NCI-H128 (cell line): ENCODE measurements around the gene KLHL3.
A peak's percentile ranks its signal among the peaks of the same experiment; 100 is the strongest.

Experiments used
- DNase-seq: peaks from one replicate; lab custom pipeline; 2025; ENCODE audit not compliant: unreplicated experiment; lab: John Stamatoyannopoulos, UW

KLHL3 gene

DNA sequence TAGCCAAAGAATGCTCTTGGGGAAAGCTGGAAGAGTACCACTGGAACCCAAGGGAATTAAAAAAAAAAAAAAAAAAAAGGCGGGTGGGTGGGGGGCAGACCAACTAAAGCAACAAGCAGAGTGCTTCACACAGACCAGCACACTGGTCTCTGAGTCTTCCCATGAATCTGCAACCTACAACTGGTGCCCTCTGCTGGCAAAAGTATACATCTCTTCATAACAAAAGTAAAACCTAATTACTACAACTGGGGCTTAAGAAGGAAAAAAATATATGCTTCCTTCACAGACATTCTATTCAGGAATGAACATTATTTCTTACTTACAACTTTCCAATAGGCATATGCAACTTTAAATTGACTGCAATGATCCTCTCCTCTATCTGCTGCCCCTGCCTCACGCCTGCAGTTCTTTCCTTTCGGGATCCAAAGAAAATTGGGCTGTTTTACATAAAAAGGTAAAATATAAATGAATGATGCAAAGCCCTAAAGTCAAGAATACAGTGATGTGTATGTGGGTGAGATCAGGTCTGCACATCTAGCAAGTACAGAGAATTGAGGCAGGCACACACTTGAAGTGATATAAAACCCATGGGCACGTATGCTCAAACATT lies 7.2 kb upstream of the KLHL3 start:
- DNase-seq = peak; percentile 55

DNA sequence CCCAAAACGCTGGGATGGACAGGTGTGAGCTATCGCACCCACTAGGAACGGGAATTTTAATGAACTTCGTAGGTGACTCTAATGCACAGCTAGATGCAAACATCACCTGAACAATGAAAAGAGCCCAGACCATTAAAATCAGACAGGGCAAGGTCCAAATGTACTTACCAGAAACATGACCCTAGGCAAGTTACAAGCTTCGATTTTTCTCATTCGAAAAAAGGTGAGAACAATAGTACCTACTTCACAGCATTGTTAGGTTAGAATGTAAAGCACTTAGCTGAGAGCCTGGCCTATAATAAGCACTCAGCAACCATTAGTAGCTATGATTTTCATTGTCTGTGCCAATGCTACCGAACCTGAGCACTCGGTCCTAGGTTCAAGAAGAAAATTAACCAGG lies 5.8 kb upstream of the KLHL3 start:
- peak; percentile 72 for DNase-seq

DNA sequence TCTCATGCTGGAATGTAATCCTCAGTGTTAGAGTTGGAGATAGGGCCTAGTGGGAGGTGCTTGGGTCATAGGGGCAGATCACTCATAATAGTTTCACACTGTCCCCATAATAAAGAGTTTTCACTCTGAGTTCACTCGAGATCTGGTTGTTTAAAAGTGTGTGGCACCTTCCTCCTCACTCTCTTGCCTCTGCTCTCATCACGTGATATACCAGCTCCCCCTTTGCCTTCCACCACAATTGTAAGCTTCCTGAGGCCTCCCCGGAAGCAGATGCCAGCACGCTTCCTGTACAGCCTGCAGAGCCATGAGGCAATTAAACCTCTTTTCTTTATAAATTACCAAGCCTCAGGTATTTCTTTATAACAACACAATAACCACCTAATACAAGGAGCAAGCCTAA lies 3.8 kb upstream of the KLHL3 start:
- DNase-seq = no peak

DNA sequence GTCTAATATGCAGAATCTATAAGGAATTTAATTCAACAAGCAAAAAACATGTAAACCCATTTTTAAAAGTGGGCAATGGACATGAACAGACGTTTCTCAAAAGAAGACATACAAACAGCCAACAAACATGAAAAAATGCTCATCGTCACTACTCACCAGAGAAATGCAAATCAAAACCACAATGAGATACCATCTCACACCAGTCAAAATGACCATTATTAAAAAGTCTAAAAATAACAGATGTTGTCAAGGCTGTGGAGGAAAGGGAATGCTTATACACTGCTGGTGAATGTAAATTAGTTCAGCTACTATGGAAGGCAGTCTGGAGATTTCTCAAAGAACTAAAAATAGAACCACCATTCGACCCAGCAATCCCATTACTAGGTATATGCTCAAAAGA lies 3.1 kb upstream of the KLHL3 start:
- no peak for DNase-seq

DNA sequence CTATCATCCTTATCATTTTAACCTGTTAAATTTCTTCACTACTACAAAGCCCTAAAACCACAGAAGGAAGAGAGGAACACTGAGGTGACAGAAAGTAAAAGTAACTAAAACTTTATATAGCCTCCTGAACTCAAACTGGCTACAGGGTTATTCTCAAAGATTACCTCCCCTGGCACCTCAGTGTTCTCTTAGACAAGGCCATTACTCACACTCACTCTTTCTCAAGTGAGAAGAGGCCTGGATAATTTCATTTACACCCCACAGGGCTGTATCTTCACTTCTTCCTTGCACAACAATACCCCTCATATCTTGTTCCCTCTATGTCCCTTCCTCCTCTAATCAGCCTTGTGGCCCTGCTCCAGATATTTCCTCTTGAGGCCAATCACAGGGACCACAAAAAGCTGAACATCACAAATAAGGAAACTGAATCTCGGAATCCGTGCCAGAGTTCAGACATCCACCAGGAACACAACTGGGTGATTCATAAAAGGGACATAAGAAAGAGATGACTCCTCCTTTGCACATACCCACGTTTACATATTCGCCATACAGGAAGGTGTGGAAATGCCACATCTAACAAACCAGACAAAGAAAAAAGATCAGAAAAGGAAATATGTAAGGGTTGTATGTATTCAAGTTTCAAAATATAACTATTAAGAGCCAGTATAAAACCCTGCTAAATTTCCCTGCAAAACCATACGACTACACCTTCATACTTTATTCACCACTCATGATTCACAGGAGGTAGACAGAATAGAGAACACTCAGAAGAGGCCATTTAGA lies 1.7 kb upstream of the KLHL3 start:
- DNase-seq = no peak

DNA sequence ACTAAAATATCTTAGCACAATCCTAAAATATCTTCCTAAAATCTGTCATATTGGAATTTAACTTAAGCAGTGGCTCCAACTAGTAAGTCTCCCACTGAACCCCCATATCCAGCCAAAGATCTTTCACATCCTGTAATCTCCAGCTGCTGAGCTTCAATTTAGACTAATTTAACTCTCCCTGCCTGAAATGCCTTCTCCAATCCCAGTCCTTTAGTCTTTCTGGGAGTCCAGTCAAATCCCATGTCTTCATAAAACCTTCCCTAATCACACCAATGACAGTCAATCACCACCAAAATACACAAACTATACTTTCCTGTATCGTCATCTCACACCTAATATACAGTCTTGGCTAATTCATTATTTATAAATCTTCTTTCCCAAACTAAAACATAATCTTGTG lies 607 bp upstream of the KLHL3 start:
- no peak for DNase-seq

DNA sequence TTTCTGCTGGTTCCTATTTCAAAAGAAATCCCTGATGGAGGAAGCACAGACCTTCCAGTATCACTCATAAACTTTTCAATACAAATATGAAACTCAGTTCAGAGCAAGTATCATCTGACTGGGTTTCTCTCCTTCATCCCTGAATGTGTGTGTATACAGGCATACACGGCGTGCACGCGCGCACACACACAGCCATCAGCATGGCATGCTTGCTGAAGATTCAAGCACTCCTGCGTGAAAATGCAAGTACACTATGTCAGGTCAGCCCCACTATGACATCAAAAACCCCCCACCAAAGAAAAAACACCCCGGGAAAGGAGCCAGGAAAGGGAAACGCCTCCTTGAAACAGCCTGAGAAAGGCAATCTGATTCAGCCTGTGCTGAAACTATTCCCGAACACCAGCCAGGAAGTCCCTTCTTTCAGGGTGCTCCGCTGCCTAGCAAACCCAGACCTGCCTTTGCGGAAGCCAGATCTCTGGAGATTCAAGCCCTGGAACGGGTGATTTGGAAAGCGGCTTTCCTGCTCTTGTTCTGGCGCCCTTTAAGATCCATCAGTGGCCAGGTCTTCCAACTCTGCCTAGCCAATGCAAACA lies 831 bp downstream of the KLHL3 start:
- DNase-seq = no peak

DNA sequence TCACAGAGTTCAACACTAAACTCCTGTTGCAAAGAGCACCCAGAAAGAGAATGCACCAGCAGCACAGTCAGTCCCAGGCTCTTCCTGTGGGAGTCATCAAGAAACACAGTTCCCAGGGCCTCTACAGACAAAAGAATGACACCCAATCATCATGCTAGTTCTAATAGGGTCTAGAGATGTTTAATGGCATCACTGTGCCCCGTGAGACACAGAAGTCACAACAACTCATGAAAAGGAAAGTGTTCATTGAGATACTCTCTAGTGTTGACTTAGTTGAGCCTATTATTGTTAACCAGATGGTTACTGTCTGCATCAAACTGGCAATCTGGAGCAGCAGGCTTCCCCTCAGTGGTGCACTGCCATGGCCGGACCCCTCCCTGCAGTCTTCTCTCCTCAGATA lies 1.6 kb downstream of the KLHL3 start:
- no peak for DNase-seq

DNA sequence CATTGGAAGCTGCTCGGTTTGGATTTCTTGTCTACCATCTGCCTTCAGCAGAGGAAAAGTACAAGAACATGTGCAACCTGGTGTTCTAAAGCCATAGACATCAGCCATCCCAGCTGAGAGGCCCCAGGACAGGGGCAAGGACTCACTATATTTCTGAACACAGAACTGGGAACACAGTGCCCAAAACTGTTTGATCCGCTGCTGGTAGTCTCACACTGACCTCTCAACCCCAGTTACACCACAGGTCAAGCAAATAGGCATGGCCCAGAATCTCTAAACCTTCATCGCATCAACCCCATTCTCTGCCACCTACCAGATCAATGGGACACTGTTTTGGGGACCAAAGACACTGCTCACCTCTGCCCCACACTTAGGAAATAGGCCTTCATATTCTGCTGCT lies 2.0 kb downstream of the KLHL3 start:
- no peak for DNase-seq

DNA sequence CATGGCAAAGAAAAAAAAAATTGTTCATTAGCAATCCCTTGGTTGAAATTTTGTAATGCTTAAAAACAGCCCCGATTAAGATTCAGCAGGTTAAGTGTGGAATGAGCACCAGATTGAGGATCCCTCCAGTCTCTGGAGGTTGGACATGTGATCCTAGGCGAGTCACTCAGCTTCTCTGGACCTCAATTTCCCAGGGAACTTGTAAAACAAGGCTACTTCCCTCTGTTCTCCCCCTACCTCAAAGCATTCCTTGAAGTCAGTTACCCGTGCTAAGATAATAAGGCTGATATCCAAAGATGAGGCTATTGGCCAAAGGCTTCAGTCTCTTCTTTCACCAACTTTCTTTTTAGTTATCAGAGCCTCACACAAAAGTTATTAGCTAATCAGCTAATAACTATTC lies 2.9 kb downstream of the KLHL3 start:
- DNase-seq = no peak

DNA sequence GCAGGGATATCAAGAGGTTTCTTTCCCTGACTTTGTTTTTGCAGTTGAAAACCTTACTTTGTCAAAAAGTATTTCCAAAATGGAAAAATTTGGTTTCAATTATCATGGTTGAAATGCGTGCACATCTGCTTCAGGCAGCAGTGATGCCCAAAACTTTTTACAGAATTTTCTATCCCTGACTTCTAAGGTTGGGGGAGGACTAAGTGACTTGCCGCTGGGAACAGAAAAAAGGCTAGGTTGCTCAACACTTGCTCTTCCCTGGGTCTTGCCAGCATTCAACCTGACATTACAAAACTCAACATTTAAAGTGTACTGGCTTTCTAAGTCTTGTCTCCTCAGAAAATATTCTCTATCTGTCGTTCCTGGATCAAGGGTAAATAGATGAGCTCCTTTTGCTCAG lies 4.7 kb downstream of the KLHL3 start:
- DNase-seq = no peak

DNA sequence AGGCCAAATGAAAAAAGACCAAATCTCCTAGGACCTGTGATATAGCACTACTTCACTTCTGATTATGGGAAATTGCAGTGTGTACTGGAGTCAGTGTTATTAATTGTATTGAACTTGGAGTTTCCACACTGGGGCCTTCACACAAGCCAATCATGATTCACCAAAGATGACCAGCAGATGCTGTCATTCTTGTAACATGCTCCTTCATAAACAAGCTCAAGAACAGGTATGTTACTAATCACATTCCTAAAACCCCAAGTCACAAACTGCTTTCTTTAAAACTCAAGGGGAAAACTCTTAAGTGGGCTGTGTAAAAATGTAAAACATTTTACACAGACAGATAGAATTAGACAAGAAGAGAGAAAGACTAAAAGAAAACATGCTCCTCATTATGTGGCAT lies 5.6 kb downstream of the KLHL3 start:
- no peak for DNase-seq

DNA sequence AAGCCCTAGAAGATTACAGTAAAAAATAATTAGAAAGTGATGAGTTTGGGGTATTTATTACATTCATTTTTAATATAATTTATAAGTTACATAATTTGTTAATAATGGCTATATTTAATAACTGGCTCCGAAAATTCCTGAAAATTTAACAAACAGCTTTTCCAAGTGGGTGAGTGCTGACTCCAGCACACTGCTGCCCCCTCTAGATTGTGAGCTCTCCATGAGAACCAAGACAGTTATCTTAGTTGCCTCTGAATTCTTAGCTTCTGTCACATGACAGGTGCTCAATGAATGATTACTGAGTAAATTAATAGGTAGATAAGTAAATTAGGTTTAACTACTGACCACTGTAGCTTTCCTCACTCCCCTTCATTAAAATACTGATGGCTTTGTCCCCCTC lies 7.8 kb downstream of the KLHL3 start:
- no peak for DNase-seq

DNA sequence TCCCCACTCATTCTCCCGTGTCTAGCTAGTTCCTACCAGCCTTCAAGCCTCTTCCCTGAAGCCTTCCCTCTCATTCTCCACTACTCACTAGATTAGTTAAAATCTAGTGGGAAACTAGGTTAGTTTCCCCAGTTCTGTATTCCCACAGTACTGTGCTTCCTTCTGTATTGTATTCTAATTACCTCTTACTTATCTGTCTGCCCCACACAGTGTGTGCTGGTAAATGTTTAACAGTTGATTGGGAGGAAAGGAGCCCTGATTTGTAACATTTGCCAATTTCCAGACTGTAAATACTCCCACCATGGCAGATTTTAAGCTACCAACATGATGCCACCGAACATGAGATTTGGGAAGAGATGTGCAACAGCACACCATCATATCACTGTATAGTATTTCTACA lies 8.3 kb downstream of the KLHL3 start:
- DNase-seq = no peak

DNA sequence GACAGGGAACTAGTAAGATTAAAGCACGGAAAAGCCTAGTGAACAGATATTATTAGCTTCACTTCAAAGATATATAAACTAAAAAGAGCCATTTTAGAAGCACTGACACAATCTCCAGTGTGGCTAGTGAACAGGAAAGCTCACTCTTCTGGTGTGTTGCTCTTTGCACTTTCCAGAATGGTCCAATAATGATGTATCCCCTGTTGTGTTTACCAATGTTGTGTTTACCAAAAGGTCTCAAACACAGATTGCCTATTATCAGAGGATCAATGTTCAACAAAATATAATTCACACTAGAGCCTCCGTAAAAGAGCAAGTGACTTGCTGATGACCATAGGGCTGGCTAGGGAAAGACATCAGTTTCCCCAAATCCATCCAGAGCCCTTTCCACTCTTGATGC lies 11.6 kb downstream of the KLHL3 start:
- DNase-seq = no peak

DNA sequence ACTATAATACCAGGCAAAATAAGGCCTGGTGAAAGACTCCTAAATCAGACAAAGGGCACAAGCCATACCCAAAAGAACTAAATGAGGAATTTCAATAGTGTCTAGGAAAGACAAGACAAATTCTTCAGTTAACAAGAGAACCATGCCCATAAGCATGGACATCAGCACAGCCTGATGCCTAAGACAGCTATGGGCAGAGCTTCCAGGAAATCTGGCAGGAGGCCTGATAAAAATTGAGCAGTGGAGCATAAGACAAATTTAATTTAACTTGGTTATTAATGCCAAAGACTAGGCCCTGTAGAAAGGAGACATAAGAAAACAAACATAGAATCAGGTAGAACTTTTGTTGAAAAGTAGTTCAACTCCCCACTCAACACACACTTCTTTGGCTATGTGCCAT lies 17.3 kb downstream of the KLHL3 start:
- no peak for DNase-seq

DNA sequence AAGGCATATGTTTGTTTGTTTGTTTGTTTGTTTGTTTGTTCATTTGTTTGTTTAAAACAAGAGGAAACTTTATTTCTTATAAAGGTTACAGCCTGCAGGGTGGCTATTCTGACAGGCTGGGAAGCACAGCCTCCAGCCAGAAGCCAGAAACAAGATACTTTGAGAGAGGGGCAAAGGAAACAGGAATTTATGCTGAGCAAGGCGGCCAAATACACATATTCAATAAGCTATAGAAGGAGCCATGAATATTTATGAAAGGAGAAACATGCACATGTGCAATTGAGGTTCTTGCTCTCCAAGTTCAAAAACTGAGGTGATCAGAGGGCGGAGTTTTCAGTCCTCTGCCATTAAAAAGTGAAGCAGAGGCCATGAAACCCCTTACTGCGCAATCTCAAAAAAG lies 19.6 kb downstream of the KLHL3 start:
- DNase-seq = no peak

DNA sequence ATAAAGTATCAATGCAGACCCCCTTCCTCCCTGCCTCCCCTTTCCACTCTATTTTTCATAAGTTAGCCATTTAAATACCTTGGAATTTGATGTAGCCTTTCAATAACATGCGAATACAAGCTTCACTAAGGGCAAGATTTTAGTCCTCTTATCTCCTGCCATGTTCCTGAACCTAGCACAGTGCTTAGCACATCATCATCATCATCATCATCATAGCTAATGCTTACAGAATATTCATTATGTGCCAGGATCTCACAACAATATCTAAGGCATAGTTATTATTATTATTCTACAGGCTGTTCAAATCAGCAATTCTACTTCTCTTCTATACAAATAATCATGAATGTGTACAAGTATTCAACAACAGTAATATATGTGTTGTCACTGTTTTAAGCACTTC lies 20.4 kb downstream of the KLHL3 start:
- DNase-seq = no peak

DNA sequence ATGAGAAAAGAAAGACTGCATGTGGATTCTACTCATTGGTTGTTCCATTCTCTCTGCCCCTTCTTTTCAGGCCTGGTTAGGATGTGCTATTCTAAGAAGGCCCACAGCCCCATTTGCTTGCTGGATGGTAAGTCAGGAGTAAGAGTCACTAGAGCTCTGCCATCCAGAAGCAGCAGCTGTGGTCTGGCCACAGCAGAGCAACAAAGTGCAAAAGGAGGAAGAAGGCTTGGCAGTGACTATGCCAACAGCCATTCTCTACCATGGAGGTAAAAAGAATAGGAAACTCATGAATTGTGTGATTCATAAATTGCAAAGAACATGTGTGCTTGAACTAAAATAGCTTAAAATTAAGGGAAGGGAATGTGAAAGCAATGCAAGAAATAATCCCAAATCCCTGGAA lies 20.9 kb downstream of the KLHL3 start:
- DNase-seq = no peak

DNA sequence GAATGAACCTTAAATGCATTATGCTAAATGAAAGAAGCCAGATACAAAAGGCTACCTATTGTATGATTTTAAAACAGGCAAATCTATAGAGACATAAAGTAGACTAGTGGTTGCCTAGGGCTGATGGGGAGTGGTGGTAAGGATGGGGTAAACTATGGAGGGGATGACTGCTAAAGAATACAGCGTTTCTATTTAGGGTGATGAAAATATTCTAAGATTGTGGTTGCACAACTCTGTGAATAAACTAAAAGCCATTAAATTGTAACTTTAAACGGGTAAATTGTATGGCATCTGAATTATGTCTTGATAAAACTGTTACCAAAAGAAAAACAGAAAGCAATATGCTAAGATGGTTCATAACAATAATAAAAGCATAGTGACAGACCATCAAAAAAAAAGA lies 21.4 kb downstream of the KLHL3 start:
- DNase-seq = no peak

DNA sequence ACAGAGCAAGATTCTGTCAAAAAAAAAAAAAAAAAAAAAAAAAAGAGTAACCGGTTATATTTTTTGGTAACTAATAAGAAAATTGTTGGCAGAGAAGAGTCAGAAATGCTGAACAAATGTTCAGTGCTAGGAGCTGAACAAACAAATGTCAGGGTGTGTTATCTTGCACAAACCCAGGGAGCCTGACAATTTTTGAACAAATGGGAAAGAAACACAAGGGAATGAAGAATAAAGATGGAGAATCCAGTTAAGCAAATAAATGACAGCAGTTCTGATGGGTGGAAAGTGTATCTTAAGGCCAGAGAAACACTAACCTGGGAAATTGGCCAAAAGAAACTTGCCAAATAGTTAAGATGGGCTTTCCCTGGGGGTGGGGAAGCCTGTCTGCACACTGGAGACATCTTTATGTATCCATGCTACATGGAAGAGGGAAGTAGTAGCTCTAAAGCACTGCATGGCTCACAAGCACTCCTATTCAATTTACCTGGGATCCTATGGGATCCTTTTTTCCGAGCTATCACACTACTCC lies 23.7 kb downstream of the KLHL3 start:
- DNase-seq = no peak

DNA sequence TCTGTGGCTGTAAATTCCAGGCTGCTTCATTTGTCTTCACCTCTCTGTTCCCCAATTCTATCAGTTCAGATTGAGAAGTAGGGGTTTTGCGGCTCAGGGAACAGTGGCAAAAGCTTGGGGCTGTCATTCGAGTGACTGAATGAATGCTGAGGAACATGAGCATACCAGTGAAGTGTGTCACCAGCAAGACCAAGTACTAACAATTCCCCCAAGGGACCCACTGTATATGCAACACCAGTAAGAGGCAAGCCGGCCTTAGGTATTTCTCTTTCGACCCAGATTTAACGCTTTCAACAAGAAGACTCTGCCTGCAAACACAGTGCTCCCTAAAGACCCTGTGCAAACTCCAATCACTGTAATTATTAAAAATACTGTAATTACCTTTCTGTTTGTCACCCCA lies 25.8 kb downstream of the KLHL3 start:
- DNase-seq = no peak
